ENCODE results near the gene GNAI3.
A peak's percentile ranks its signal among the peaks of the same experiment; 100 is the strongest.

DNA sequence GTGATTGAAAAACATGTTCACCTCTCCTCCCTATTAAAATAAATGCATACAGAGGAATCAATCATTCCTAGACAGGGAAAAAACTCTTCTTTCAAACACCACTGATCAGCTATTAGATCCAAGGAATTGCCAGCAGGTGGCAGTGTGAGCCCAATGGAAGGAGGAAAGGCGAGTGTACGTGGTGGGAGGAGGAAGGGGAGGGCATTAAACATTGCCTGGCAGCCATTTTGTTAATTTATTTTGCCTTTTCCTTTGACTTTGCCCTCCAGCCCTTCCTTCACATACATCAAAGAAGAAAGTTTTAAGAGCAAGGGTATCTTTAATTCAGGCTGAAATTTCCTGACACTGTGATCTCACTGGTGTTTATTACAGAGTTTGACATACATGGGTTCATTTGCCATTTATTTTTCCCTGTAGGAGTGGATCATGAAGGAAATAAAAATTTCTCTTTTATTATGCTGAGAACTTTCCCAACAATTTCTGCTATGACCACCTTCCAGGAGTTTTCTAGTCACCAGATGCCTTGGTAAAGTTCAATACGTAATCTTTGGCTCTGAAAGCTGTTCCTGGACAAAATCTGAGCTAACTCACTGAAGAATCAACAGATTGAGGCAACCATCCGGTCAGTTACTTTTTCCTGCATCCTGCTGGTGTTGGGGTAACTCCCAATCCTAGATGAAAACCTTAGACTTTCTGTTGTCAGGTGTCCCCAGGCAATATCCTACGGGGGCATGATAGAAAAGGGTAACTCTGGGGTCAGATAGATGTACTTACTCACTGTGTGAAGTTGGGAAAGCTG lies 1.9 kb upstream of the GNAI3 start:
- TF ChIP-seq PATZ1 (CRISPR knock-in tag; IDR thresholded peaks at IDR 0.05; ENCODE audit: borderline replicate concordance), result no peak
- 0 out of 2 replicates have a peak, but pooled peaks have one; percentile 19 for TF ChIP-seq CSDC2 (CRISPR knock-in tag; IDR thresholded peaks at IDR 0.05)
- no peak for TF ChIP-seq PPARA (CRISPR knock-in tag; IDR thresholded peaks at IDR 0.05; ENCODE audit: borderline replicate concordance)
- no peak for TF ChIP-seq ESRRG (CRISPR knock-in tag; IDR thresholded peaks at IDR 0.05)
- TF ChIP-seq, protein P1, sequence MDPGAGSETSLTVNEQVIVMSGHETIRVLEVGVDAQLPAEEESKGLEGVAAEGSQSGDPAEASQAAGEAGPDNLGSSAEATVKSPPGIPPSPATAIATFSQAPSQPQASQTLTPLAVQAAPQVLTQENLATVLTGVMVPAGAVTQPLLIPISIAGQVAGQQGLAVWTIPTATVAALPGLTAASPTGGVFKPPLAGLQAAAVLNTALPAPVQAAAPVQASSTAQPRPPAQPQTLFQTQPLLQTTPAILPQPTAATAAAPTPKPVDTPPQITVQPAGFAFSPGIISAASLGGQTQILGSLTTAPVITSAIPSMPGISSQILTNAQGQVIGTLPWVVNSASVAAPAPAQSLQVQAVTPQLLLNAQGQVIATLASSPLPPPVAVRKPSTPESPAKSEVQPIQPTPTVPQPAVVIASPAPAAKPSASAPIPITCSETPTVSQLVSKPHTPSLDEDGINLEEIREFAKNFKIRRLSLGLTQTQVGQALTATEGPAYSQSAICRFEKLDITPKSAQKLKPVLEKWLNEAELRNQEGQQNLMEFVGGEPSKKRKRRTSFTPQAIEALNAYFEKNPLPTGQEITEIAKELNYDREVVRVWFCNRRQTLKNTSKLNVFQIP (CRISPR knock-in tag; IDR thresholded peaks at IDR 0.05; ENCODE audit: borderline replicate concordance, low read depth), result no peak
- TF ChIP-seq TCF4 (CRISPR knock-in tag; IDR thresholded peaks at IDR 0.05; ENCODE audit: borderline replicate concordance), result no peak
- TF ChIP-seq ZC3H10 (CRISPR knock-in tag; IDR thresholded peaks at IDR 0.05), result no peak
- no peak for TF ChIP-seq CREB5 (CRISPR knock-in tag; IDR thresholded peaks at IDR 0.05; ENCODE audit: low read depth)
- no peak for TF ChIP-seq RARB (CRISPR knock-in tag; IDR thresholded peaks at IDR 0.05)
- TF ChIP-seq ARNTL (CRISPR knock-in tag; IDR thresholded peaks at IDR 0.05; ENCODE audit: borderline replicate concordance, low read depth), result no peak
- no peak for TF ChIP-seq ZFP30 (CRISPR knock-in tag; IDR thresholded peaks at IDR 0.05)
- TF ChIP-seq ZNF8 (CRISPR knock-in tag; IDR thresholded peaks at IDR 0.05), result no peak
- TF ChIP-seq ZNF565 (CRISPR knock-in tag; conservative IDR thresholded peaks at IDR 0.05; ENCODE audit: low read depth), result no peak
